Neutrophil (primary cell): Measurements from ENCODE around the gene ST8SIA1.

Experiments
- H3K27ac ChIP-seq: fragments of 200-600 bp; sonication (generic); 2 replicates; pipeline ENCODE4 v1.5.1; 2016; ENCODE audit warnings: mild to moderate bottlenecking, moderate library complexity
- H3K27me3 ChIP-seq: fragments of 200-600 bp; sonication (generic); 2 replicates; pipeline ENCODE4 v1.6.0; 2016; ENCODE audit warnings: mild to moderate bottlenecking
- H3K36me3 ChIP-seq: fragments of 200-600 bp; sonication (generic); 2 replicates; pipeline ENCODE4 v1.5.1; 2017
- H3K4me1 ChIP-seq, 2 experiments: fragments of 200-600 bp in 1 of 2; sonication (generic) in 1 of 2; 1 replicate in 1 of 2; 2 replicates in 1 of 2; pipeline versions ENCODE4 v1.5.1 to v1.6.1; 2013 to 2016; ENCODE audit warnings: low read depth in 1 of 2, low read length in 1 of 2, mild to moderate bottlenecking in 1 of 2, moderate library complexity in 1 of 2; ENCODE audit not compliant: control insufficient read depth in 1 of 2, insufficient read depth in 1 of 2
- H3K4me3 ChIP-seq, 2 experiments: fragments of 200-600 bp in 1 of 2; sonication (generic) in 1 of 2; 1 replicate in 1 of 2; 2 replicates in 1 of 2; pipeline ENCODE4 v1.5.1; 2013 to 2016; ENCODE audit warnings: low read depth in 1 of 2, low read length in 1 of 2, mild to moderate bottlenecking in 1 of 2, moderate library complexity in 1 of 2
- H3K9me3 ChIP-seq: fragments of 200-600 bp; sonication (generic); 2 replicates; pipeline ENCODE4 v1.5.1; 2016
- TF ChIP-seq, protein P1 (sequence below): fragments of 200-600 bp; sonication (generic); IDR thresholded peaks from 2 replicates; pipeline ENCODE4 v1.5.1; 2016; ENCODE audit warnings: antibody characterized with exemption

The ST8SIA1 gene

DNA sequence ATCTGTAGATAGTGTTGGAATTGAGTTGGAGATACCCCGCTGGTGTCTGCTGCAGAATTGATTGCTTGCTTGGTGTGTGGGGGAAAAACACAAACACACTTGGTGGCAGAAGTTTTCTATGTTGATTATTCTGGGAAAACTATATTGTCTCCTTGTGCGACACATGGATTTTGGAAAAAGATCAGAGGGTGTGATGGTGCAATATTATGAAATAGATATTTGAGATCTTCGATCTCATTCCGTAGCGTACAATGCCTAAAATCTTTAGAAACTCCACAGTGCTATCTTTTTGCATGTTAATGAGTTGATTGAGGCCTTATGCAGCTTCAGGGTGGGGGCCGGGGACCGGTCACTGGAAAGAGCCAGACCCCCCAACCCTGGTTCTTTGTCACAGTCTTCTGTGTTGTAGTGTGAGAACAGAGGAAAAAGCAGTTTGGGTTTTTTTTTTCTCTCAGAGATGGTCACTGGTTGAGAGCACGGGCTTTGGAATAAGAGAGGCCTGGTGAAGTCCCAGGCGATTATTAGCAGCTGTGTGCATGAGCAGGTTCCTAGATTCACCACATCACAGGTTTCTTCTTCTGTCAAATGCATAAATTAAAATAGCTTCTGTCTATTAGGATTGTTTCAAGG, 88.2 kb downstream of the ST8SIA1 start:
- H3K27ac ChIP-seq = no peak overlapping the region
- H3K4me1 ChIP-seq = no peaks in the 10 kb centered on the region
- H3K27me3 ChIP-seq = peaks cover 50% of the 10 kb centered on the region
- no peaks in the 10 kb centered on the region for H3K36me3 ChIP-seq
- no peaks in the 10 kb centered on the region for H3K9me3 ChIP-seq
- no peak overlapping the region for H3K4me3 ChIP-seq
- TF ChIP-seq, protein P1, sequence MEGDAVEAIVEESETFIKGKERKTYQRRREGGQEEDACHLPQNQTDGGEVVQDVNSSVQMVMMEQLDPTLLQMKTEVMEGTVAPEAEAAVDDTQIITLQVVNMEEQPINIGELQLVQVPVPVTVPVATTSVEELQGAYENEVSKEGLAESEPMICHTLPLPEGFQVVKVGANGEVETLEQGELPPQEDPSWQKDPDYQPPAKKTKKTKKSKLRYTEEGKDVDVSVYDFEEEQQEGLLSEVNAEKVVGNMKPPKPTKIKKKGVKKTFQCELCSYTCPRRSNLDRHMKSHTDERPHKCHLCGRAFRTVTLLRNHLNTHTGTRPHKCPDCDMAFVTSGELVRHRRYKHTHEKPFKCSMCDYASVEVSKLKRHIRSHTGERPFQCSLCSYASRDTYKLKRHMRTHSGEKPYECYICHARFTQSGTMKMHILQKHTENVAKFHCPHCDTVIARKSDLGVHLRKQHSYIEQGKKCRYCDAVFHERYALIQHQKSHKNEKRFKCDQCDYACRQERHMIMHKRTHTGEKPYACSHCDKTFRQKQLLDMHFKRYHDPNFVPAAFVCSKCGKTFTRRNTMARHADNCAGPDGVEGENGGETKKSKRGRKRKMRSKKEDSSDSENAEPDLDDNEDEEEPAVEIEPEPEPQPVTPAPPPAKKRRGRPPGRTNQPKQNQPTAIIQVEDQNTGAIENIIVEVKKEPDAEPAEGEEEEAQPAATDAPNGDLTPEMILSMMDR = no peak

DNA sequence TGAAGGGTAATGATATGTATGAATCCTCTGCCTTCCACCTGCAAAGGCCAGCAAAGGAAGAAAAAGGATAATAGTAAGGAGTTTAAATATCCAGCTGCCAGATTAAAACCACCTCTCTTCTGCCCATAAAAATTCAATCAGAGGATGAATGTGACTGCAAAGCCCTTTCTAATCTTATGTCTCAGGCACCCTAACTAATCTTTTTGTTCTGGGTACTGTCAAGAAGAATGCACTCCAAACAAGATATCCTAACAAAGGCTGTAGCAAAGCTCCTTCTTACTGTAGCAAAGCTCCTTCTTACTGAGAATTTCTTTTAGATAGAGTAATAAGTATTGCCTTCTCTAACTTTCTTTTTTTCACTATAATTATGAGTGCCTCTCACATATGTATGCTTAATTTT, 91.8 kb downstream of the ST8SIA1 start:
- no peaks in the 10 kb centered on the region for H3K36me3 ChIP-seq
- TF ChIP-seq, protein P1 = no peak
- peaks cover 25% of the 10 kb centered on the region for H3K27me3 ChIP-seq
- H3K4me3 ChIP-seq = no peak overlapping the region
- no peak overlapping the region for H3K27ac ChIP-seq
- no peaks in the 10 kb centered on the region for H3K4me1 ChIP-seq
- no peaks in the 10 kb centered on the region for H3K9me3 ChIP-seq

DNA sequence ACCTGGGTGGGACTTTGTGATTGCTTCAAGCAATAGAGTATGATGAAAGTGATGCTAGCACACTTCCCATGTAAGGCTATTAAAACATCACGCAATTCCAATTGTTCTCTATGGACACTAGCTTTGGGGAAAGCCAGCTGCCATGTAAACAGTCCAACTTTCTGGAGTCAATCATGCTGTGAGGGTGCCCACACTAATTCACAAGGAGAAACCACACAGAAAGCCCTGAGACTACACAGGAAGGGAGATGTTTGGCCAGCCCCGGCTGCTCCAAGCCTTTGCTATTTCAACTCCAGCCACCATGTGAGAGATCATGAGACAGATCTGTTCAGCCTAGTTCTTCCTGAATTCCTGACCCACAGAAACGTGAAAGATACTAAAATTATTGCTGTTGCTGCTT, 96.3 kb downstream of the ST8SIA1 start:
- Histone ChIP-seq H3K27me3 (peaks cover 8% of the 10 kb centered on the region), H3K36me3 (no peaks in the 10 kb centered on the region), H3K27ac (no peak overlapping the region), H3K4me3 (no peak overlapping the region), H3K4me1 (no peaks in the 10 kb centered on the region), H3K9me3 (no peaks in the 10 kb centered on the region)
- TF ChIP-seq, protein P1 = no peak

DNA sequence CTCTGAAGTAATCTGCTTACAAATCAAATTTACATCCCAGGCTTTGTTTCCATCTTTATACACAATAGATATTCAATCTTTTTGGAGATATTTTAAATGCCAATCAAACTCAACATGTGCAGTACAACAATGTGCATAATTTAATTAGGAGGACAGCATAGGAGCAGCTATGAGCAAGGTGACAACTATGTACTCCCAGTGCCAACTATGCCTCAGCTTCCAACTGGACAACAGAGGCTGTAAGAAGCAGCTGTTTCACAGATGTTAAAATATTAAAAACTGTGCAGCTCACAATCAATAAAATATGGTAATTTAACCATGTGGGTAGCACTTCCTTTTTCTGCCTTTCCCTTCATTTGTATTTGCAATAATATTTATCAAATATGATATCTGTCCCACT, 99.9 kb downstream of the ST8SIA1 start:
- Histone ChIP-seq H3K27ac (no peak overlapping the region), H3K27me3 (peaks cover 5% of the 10 kb centered on the region), H3K4me3 (no peak overlapping the region), H3K4me1 (no peaks in the 10 kb centered on the region), H3K36me3 (no peaks in the 10 kb centered on the region), H3K9me3 (no peaks in the 10 kb centered on the region)
- TF ChIP-seq, protein P1 = no peak

DNA sequence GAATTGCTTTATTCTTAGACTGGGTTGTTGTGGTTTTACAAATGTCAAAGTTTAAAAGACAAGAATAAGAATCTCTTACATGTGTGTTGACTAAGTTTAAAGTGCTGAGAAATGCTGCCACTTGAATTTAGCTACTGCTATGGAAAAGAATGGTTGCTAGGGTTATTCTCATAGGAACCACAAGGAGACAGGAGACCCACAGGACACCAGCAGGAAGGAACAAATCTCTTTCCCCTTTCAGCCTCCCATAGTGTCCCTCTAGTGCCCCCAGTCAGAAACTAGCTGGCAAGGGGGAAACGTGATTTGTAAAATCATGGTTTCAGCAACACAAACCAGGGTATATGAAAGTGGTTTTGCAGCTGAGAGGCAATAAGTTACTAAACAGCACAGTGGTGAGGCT, 102.7 kb downstream of the ST8SIA1 start:
- TF ChIP-seq, protein P1 = no peak
- Histone ChIP-seq H3K36me3 (no peaks in the 10 kb centered on the region), H3K4me1 (no peaks in the 10 kb centered on the region), H3K27ac (no peak overlapping the region), H3K27me3 (no peaks in the 10 kb centered on the region), H3K4me3 (no peak overlapping the region), H3K9me3 (no peaks in the 10 kb centered on the region)
